Astrocyte of the cerebellum (primary cell): ENCODE results near the gene SLC7A14.
A peak's percentile ranks its signal among the peaks of the same experiment; 100 is the strongest.

Experiments used
- DNase-seq: peaks from one replicate; pipeline ENCODE4 v3.0.0-alpha.2; 2011; ENCODE audit warnings: low read depth
- H3K4me3 ChIP-seq: 2 replicates; pipeline ENCODE4 v1.5.1; 2011; ENCODE audit warnings: mild to moderate bottlenecking, low read depth, low read length, moderate library complexity
- CTCF ChIP-seq: IDR thresholded peaks from 2 replicates; pipeline ENCODE4 v1.5.1; 2012; ENCODE audit warnings: low read length, low read depth, moderate library complexity, mild to moderate bottlenecking; ENCODE audit errors: missing control alignments
- in situ Hi-C: cut with HindIII; loops from 2 replicates; pipeline ENCODE4 v1.10.0; 2017; ENCODE audit warnings: low sequenced_read_pairs

Gene SLC7A14

DNA sequence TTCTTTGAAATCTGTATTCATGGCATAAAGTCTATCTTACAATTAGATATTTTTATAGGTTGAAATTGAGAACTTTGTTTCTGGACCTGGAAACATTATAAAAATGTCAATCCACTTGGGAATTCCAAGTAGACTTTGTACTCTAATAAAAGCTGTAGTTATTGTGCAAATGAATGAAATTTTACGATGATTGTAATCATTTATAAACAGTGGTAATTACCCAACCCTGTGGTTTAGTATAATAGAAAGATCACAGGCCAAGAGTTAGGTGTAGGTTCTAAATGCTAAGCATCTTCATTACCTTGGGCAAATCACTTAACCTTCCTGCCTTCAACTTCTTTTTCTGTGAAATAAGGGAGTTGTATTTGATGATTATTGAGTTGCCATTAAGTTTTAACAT, 13.2 kb upstream of the SLC7A14 start:
- in situ Hi-C loops: no loop called here
- TF ChIP-seq CTCF: no peak
- no peak overlapping the region for H3K4me3 ChIP-seq
- DNase-seq: no peak

DNA sequence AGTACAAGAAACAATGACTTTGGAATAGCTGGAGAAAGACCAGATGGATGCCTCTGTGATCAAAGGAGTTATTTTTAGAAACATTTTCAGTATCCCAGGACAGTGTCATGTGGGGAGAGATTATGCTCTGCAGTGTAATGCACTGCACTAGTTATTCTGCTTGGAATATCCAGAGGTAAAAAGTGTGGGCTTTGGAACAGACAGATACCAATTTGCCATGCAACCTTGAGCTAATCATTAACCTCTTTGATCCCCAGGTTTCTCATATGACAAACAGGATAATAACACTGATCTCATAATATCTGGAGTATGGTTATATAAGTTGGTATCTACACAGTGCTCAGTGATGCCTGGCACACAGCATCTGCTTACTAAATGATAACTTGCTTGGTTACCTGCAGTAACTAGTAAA, 12.2 kb upstream of the SLC7A14 start:
- H3K4me3 ChIP-seq: no peak overlapping the region
- no peak for TF ChIP-seq CTCF
- DNase-seq: no peak
- in situ Hi-C loops: no loop called here

DNA sequence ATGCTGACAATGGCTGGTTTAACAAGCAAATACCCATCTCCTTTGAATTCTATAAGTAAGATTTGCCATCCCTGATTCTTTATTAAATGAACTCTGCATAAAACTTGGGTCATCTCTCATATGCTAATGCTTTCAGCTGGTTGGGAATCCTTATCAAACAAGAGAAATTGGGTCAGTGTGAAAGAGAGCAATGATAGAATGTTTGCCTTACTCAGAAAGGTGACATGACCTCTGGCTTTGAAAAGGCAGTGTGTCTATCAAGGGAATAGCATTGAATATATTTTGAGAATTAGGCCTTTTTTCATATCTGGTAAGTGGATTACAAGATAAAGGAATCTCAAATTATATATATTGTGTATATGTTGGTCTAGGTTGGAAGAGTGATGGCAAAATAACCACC, 8.7 kb upstream of the SLC7A14 start:
- no peak for TF ChIP-seq CTCF
- DNase-seq: no peak
- in situ Hi-C loops: no loop called here

GRCh38 chr3:170593634-170594033, 7.8 kb upstream of the SLC7A14 start:
- H3K4me3 ChIP-seq: no peak overlapping the region
- in situ Hi-C loops: no loop called here
- TF ChIP-seq CTCF: no peak
- DNase-seq: no peak

More for the DNA sequence above, 8.7 kb upstream of the SLC7A14 start:
- no peak overlapping the region for H3K4me3 ChIP-seq

GRCh38 chr3:170589113-170589512, 3.2 kb upstream of the SLC7A14 start:
- DNase-seq: no peak
- H3K4me3 ChIP-seq: no peak overlapping the region
- in situ Hi-C loops: no loop called here
- no peak for TF ChIP-seq CTCF

DNA sequence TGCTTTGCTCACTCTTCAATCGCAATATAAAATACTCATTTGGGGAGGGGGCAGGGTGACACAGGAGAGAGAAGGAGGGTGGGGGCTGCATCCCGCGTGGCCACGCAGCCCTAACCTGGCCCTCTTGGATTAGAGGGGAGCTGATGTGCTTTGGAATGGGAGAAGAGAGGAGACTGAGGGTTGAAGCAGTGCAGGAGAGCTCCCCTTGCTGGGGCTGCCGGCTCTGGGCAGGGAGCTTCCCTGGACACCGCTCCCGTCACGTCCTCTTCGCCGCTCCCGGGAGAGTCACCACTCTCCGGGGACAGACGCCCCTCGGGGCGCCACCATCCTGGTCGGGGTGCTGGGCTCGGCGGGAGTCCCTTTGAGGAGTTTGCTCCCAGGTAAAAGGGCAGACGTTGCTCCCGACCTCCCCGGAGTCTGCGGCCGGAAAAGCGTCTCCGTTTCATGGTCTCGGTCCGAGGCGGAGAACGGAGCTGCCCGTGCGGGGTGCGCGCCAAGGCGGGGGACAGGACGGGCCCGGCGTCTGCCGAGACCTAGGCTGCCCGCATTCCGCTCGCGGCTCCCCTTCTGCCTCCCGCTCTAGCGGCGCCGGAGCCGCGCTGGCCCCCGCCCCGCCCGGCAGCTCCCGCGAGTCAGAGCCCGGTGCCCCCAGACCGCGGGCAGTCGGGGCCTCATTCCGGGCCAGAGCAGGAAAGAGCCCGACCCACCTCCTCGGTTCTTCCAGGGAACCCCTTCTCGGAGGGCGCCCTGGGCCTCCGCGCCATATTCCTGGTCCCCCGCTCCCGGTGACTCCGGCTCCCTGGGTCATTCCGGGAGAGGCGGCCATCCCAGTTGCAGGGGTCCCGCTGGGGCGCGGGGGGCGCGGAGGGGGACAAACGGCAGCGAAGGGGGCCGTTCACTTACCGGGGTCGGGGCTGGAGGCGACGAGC, 603 bp downstream of the SLC7A14 start:
- no peak for TF ChIP-seq CTCF
- H3K4me3 ChIP-seq: peak overlapping the region; percentile 45
- in situ Hi-C loops: no loop called here
- DNase-seq: no peak
